GM23248 (cell line): Measurements from ENCODE around the gene ERG. TPM values are rescaled to one million over a fixed set of nuclear protein-coding genes. Genes with fewer than 3 reads are reported as not detected.

Experiments used
- DNase-seq: peaks from one replicate; pipeline ENCODE4 v3.0.0-alpha.2; 2015
- H2AFZ ChIP-seq: fragments of 200-600 bp; sonication (generic); 2 replicates; pipeline ENCODE4 v1.6.1; 2016; ENCODE audit warnings: antibody characterized with exemption
- H3F3A ChIP-seq: fragments of 200-600 bp; sonication (generic); 2 replicates; pipeline ENCODE4 v1.6.1; 2016; ENCODE audit warnings: mild to moderate bottlenecking, antibody characterized with exemption, mixed run types; ENCODE audit not compliant: insufficient read depth
- H3K27ac ChIP-seq: fragments of 200-600 bp; sonication (generic); 2 replicates; pipeline ENCODE4 v1.5.1; 2016; ENCODE audit warnings: mild to moderate bottlenecking
- H3K27me3 ChIP-seq: fragments of 200-600 bp; sonication (generic); replicated peaks from 2 replicates; pipeline ENCODE4 v1.6.1; 2016; ENCODE audit warnings: mild to moderate bottlenecking; ENCODE audit not compliant: insufficient read depth
- H3K36me3 ChIP-seq: fragments of 200-600 bp; sonication (generic); 2 replicates; pipeline ENCODE4 v1.6.1; 2016; ENCODE audit warnings: low read depth, mild to moderate bottlenecking
- H3K4me1 ChIP-seq: fragments of 200-600 bp; sonication (generic); 2 replicates; pipeline ENCODE4 v1.6.1; 2016; ENCODE audit warnings: mild to moderate bottlenecking; ENCODE audit not compliant: insufficient read depth
- H3K4me2 ChIP-seq: fragments of 200-600 bp; sonication (generic); one replicate; pipeline ENCODE4 v1.6.1; 2016; ENCODE audit warnings: mild to moderate bottlenecking; ENCODE audit not compliant: unreplicated experiment
- H3K4me3 ChIP-seq: fragments of 200-600 bp; sonication (generic); 2 replicates; pipeline ENCODE4 v1.5.1; 2016; ENCODE audit warnings: mild to moderate bottlenecking
- H3K79me2 ChIP-seq: fragments of 200-600 bp; sonication (generic); 2 replicates; pipeline ENCODE4 v1.6.1; 2016; ENCODE audit warnings: mild to moderate bottlenecking; ENCODE audit not compliant: insufficient read depth
- H3K9ac ChIP-seq: fragments of 200-600 bp; sonication (generic); 2 replicates; pipeline ENCODE4 v1.6.1; 2016; ENCODE audit warnings: mild to moderate bottlenecking
- H3K9me2 ChIP-seq: fragments of 200-600 bp; sonication (generic); 2 replicates; pipeline ENCODE4 v1.6.1; 2016; ENCODE audit warnings: mixed run types, mild to moderate bottlenecking, moderate library complexity; ENCODE audit not compliant: insufficient read depth
- H3K9me3 ChIP-seq: fragments of 200-600 bp; sonication (generic); one replicate; pipeline ENCODE4 v1.6.1; 2017; ENCODE audit warnings: low read depth
- H4K20me1 ChIP-seq: fragments of 200-600 bp; sonication (generic); 2 replicates; pipeline ENCODE4 v1.6.0; 2016; ENCODE audit not compliant: insufficient read depth
- EZH2 ChIP-seq: fragments of 200-600 bp; sonication (generic); IDR thresholded peaks from 2 replicates; pipeline ENCODE4 v1.6.1; 2018; ENCODE audit warnings: antibody characterized with exemption, mild to moderate bottlenecking; ENCODE audit not compliant: insufficient read depth, poor library complexity, severe bottlenecking
- EZH2phosphoT487 ChIP-seq: fragments of 200-600 bp; sonication (generic); IDR thresholded peaks from 2 replicates; pipeline ENCODE4 v1.6.1; 2018; ENCODE audit warnings: antibody characterized with exemption, moderate library complexity, mild to moderate bottlenecking, low read depth; ENCODE audit not compliant: insufficient read depth
- WGBS, 2 experiments: methylation state at CpG; one replicate each; pipeline ENCODE4 v1.1.6; 2015 to 2017; ENCODE audit warnings: low lambda C conversion rate in 2 of 2, low coverage in 1 of 2; ENCODE audit errors: missing lambda C conversion rate in 2 of 2; 5-methylcytosine and 5-hydroxymethylcytosine counted together
- in situ Hi-C: fragments of 300-500 bp; cut with MboI; formaldehyde crosslinking; loops from 2 replicates; pipeline ENCODE4 v1.15.0; 2020
- polyA plus RNA-seq: library from polyadenylated mRNA; unstranded; fragments of >200 nt; fragmentation: Nextera tagmentation; extraction: Ambion mirVana; gene quantifications from 2 replicates; pipeline ENCODE4 v1.2.1, GENCODE V29; 2016
- total RNA-seq: library from RNA; depleted of rRNA; stranded (reverse); fragments of >200 nt; shearing (Covaris generic); gene quantifications from 2 replicates; pipeline ENCODE4 v1.2.3, GENCODE V29; 2014

The ERG gene
- total and polyA plus RNA-seq, 2 experiments from 2014 or later: 0.76 to 1.3 TPM

DNA sequence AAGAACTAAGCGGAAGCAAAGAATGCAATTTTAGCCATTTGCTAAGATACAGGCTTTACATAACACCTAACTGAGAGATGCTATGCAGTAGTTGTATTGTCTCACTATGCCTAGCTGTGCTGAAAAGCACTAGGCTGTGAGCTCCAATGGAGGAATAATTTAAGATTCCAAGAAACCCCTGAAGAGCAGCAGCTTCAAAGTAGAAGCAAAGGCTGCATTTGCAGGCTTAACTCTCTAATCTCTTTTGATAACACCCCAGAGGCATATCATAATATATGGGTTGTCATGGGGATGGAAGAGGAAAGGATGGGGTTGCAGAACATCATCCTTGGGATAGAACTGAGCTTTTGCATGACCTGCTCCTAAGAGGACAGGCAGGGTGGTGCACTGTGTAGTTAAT, 102.0 kb downstream of the ERG start:
- H3K36me3 ChIP-seq: no peaks in the 10 kb centered on the region
- H3K4me1 ChIP-seq: no peaks in the 10 kb centered on the region
- H3K27me3 ChIP-seq: 0 out of 2 replicates have a peak, but pooled peaks cover 2% of the 10 kb centered on the region
- no peaks in the 10 kb centered on the region for H3K79me2 ChIP-seq
- H4K20me1 ChIP-seq: no peaks in the 10 kb centered on the region
- H3K9me3 ChIP-seq: no peaks in the 10 kb centered on the region
- no peak for DNase-seq
- no peak overlapping the region for H2AFZ ChIP-seq
- no peak for TF ChIP-seq EZH2phosphoT487
- TF ChIP-seq EZH2: no peak
- H3K27ac ChIP-seq: no peak overlapping the region
- no peak overlapping the region for H3K4me3 ChIP-seq
- no peak overlapping the region for H3K9ac ChIP-seq
- no peaks in the 10 kb centered on the region for H3F3A ChIP-seq
- no peak overlapping the region for H3K4me2 ChIP-seq
- H3K9me2 ChIP-seq: no peaks in the 10 kb centered on the region
- WGBS, 2 experiments: 94 to 95% methylated on average over 1 of the region's 1 CpG
- in situ Hi-C loops: no loop called here

- Histone ChIP-seq H2AFZ (no peak overlapping the region), H3K36me3 (no peaks in the 10 kb centered on the region), H3K27me3 (0 out of 2 replicates have a peak, but pooled peaks cover 2% of the 10 kb centered on the region), H3K4me3 (no peak overlapping the region), H3K27ac (no peak overlapping the region), H3K9ac (no peak overlapping the region), H3K79me2 (no peaks in the 10 kb centered on the region), H3K9me2 (no peaks in the 10 kb centered on the region), H3F3A (no peaks in the 10 kb centered on the region), H3K9me3 (no peaks in the 10 kb centered on the region), H4K20me1 (no peaks in the 10 kb centered on the region), H3K4me2 (no peak overlapping the region), H3K4me1 (no peaks in the 10 kb centered on the region)
- in situ Hi-C loops: no loop called here
- no peak for TF ChIP-seq EZH2
- TF ChIP-seq EZH2phosphoT487: no peak
- peak; percentile 16 for DNase-seq
- 25 to 29% methylated on average over 6 of the region's 6 CpGs for WGBS, 2 experiments
These were observed 102.7 kb downstream of the ERG start for GRCh38 chr21:38395581-38395980.

- no peaks in the 10 kb centered on the region for H3K9me2 ChIP-seq
- no peak overlapping the region for H3K4me2 ChIP-seq
- H3K9me3 ChIP-seq: no peaks in the 10 kb centered on the region
- H3K36me3 ChIP-seq: no peaks in the 10 kb centered on the region
- DNase-seq: no peak
- H2AFZ ChIP-seq: no peak overlapping the region
- H3K4me1 ChIP-seq: 0 out of 2 replicates have a peak, but pooled peaks cover 7% of the 10 kb centered on the region
- H3K27ac ChIP-seq: no peak overlapping the region
- H3K4me3 ChIP-seq: no peak overlapping the region
- H3K9ac ChIP-seq: no peak overlapping the region
- WGBS, 2 experiments: 3 to 19% methylated on average over 1 of the region's 1 CpG
- in situ Hi-C loops: no loop called here
- TF ChIP-seq EZH2phosphoT487 (no peak), EZH2 (no peak)
- peaks cover 4% of the 10 kb centered on the region; the same call in 1 of the 2 replicates for H3F3A ChIP-seq
- 0 out of 2 replicates have a peak, but pooled peaks cover 2% of the 10 kb centered on the region for H3K27me3 ChIP-seq
- H3K79me2 ChIP-seq: no peaks in the 10 kb centered on the region
- no peaks in the 10 kb centered on the region for H4K20me1 ChIP-seq
These were observed 105.6 kb downstream of the ERG start for GRCh38 chr21:38392661-38393060.

DNA sequence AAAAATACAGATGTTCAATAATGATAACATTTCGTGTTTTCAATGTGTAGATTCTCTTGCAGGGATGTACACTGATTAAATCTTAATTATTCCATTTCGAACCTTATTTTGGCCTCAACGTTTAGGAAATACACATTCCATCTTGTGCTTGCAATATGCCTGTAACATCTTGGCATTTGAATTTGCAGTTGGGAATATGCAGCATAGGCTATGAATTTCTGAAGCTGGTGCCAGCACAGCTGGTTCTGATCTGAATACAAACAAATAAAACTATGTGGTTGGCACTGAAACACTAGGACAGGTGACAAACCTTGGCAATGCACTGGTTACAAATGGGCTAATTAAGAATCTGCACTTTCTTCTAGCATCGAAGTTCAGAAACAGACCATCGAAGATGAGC, 108.4 kb downstream of the ERG start:
- no peaks in the 10 kb centered on the region for H3K36me3 ChIP-seq
- in situ Hi-C loops: no loop called here
- H3K27ac ChIP-seq: no peak overlapping the region
- no peak for TF ChIP-seq EZH2phosphoT487
- WGBS, 2 experiments: 43 to 49% methylated on average over 5 of the region's 5 CpGs
- H3K79me2 ChIP-seq: no peaks in the 10 kb centered on the region
- peaks cover 4% of the 10 kb centered on the region; the same call in 1 of the 2 replicates for H3F3A ChIP-seq
- 0 out of 2 replicates have a peak, but pooled peaks cover 2% of the 10 kb centered on the region for H3K27me3 ChIP-seq
- DNase-seq: no peak
- no peak overlapping the region for H3K9ac ChIP-seq
- H3K4me2 ChIP-seq: no peak overlapping the region
- H3K9me3 ChIP-seq: no peaks in the 10 kb centered on the region
- no peaks in the 10 kb centered on the region for H3K9me2 ChIP-seq
- H2AFZ ChIP-seq: no peak overlapping the region
- H3K4me1 ChIP-seq: 0 out of 2 replicates have a peak, but pooled peaks cover 7% of the 10 kb centered on the region
- H3K4me3 ChIP-seq: no peak overlapping the region
- no peaks in the 10 kb centered on the region for H4K20me1 ChIP-seq

- H3K4me2 ChIP-seq: no peak overlapping the region
- H3K9ac ChIP-seq: no peak overlapping the region
- no peaks in the 10 kb centered on the region for H3K9me3 ChIP-seq
- H3K36me3 ChIP-seq: no peaks in the 10 kb centered on the region
- H3K4me1 ChIP-seq: 0 out of 2 replicates have a peak, but pooled peaks cover 7% of the 10 kb centered on the region
- no peak for TF ChIP-seq EZH2
- no peak for TF ChIP-seq EZH2phosphoT487
- H4K20me1 ChIP-seq: no peaks in the 10 kb centered on the region
- WGBS, 2 experiments: 68 to 74% methylated on average over 2 of the region's 2 CpGs
- H3K9me2 ChIP-seq: no peaks in the 10 kb centered on the region
- no peak overlapping the region for H2AFZ ChIP-seq
- 0 out of 2 replicates have a peak, but pooled peaks cover 2% of the 10 kb centered on the region for H3K27me3 ChIP-seq
- H3K4me3 ChIP-seq: no peak overlapping the region
- peaks cover 4% of the 10 kb centered on the region; the same call in 1 of the 2 replicates for H3F3A ChIP-seq
- no peaks in the 10 kb centered on the region for H3K79me2 ChIP-seq
- no peak for DNase-seq
- no peak overlapping the region for H3K27ac ChIP-seq
- in situ Hi-C loops: no loop called here
These were observed 109.0 kb downstream of the ERG start for GRCh38 chr21:38389354-38389676.
